Mucosa of descending colon (tissue), 3 donors: ENCODE data around the gene GSK3A. TPM values are rescaled to one million over a fixed set of nuclear protein-coding genes. Genes with fewer than 3 reads are reported as not detected.
A peak's percentile ranks its signal among the peaks of the same experiment; 100 is the strongest.

Source experiments
- ATAC-seq: fragments of 200-7000 bp; cut with Tn5 transposase; one replicate; pipeline ENCODE4 v1.9.1; 2020; ENCODE audit warnings: mild to moderate bottlenecking, moderate library complexity
- DNase-seq, 3 donors: peaks; one replicate each; pipeline ENCODE4 v3.0.0-alpha.2; 2020
- H3K36me3 ChIP-seq: fragments of 200-600 bp; one replicate; pipeline ENCODE4 v1.8.0; 2021; ENCODE audit warnings: low read depth, mild to moderate bottlenecking
- H3K4me1 ChIP-seq: fragments of 200-600 bp; one replicate; pipeline ENCODE4 v1.8.0; 2021; ENCODE audit warnings: low read depth, mild to moderate bottlenecking
- H3K4me3 ChIP-seq: fragments of 200-600 bp; one replicate; pipeline ENCODE4 v1.8.0; 2021; ENCODE audit warnings: mild to moderate bottlenecking
- H3K9me3 ChIP-seq: fragments of 200-600 bp; one replicate; pipeline ENCODE4 v1.8.0; 2021; ENCODE audit warnings: mild to moderate bottlenecking
- CTCF ChIP-seq: fragments of 200-600 bp; IDR thresholded peaks from one replicate; pipeline ENCODE4 v1.8.0; 2022; ENCODE audit warnings: antibody characterized with exemption, mild to moderate bottlenecking
- intact Hi-C, 2 donors: fragments of 100-400 bp; cut with DNase I in 1 of 2; cut with micrococcal nuclease in 1 of 2; formaldehyde crosslinking; loops; one replicate each; pipeline versions ENCODE4 v1.11.0 to v1.11.1; 2022; cut with DNase I, micrococcal nuclease
- total RNA-seq, 3 donors: library from RNA; stranded (reverse); fragmentation: NEBNext Ultra II Directional in 2 of 3; extraction: Animal tissue kit (Norgen Biotek cat#: 25700) in 2 of 3; gene quantifications; one replicate each; pipeline versions ENCODE4 v1.2.1 to v1.2.4, GENCODE V29; 2021 to 2023
- donor health status: DM: no; HTN: no; CAD: no; lungs with moderate emphysema.
- donor health status: DM: no; HTN: no; CAD: no.
- donor health status: DM: no; HTN: yes; CAD: no.

The GSK3A gene
- total RNA-seq, 3 donors from 2014 or later = 41.8 to 52.0 (median 46.9) TPM

GRCh38 chr19:42272535-42272897, 30.1 kb upstream of the GSK3A start:
- no peak overlapping the region for H3K4me3 ChIP-seq
- intact Hi-C loops = no loop called here
- DNase-seq (no peak), ATAC-seq (no peak)
- peaks cover 26% of the 10 kb centered on the region for H3K4me1 ChIP-seq
- no peaks in the 10 kb centered on the region for H3K9me3 ChIP-seq
- TF ChIP-seq CTCF = no peak
- peaks cover 8% of the 10 kb centered on the region for H3K36me3 ChIP-seq

GRCh38 chr19:42271861-42272534, 29.6 kb upstream of the GSK3A start:
- H3K36me3 ChIP-seq = peaks cover 8% of the 10 kb centered on the region
- ATAC-seq = no peak

GRCh38 chr19:42271045-42271419, 28.6 kb upstream of the GSK3A start:
- no peak for TF ChIP-seq CTCF
- ATAC-seq (no peak), DNase-seq (no peak)
- intact Hi-C loops = no loop called here
- Histone ChIP-seq H3K9me3 (no peaks in the 10 kb centered on the region), H3K4me3 (no peak overlapping the region), H3K4me1 (peaks cover 28% of the 10 kb centered on the region), H3K36me3 (peaks cover 8% of the 10 kb centered on the region)

More at GRCh38 chr19:42271861-42272534, 29.6 kb upstream of the GSK3A start:
- peak in 1 of 3 donors; percentile 42 for DNase-seq
- Histone ChIP-seq H3K4me3 (no peak overlapping the region), H3K4me1 (peaks cover 28% of the 10 kb centered on the region), H3K9me3 (no peaks in the 10 kb centered on the region)
- no peak for TF ChIP-seq CTCF
- intact Hi-C loops = no loop called here

- DNase-seq (peak; percentile 62 to 83 (median 71)), ATAC-seq (peak; percentile 1)
- no peak for TF ChIP-seq CTCF
- Histone ChIP-seq H3K36me3 (peaks cover 8% of the 10 kb centered on the region), H3K4me3 (no peak overlapping the region), H3K4me1 (peaks cover 28% of the 10 kb centered on the region), H3K9me3 (no peaks in the 10 kb centered on the region)
- intact Hi-C loops = no loop called here
Measured at GRCh38 chr19:42270346-42271044, 28.1 kb upstream of the GSK3A start.

GRCh38 chr19:42269478-42270345, 27.3 kb upstream of the GSK3A start:
- Histone ChIP-seq H3K9me3 (no peaks in the 10 kb centered on the region), H3K36me3 (peaks cover 8% of the 10 kb centered on the region), H3K4me1 (peaks cover 27% of the 10 kb centered on the region), H3K4me3 (peak overlapping the region; percentile 40)
- intact Hi-C loops = no loop called here
- DNase-seq = peak; percentile 47 to 66 (median 56)
- no peak for TF ChIP-seq CTCF
- ATAC-seq = no peak
